NCI-H510A treated with DMSO at 0.1 percent for 48 hours (cell line): Measurements from ENCODE around the gene EXT2.

ENCODE experiments used
- DNase-seq: peaks from one replicate; lab custom pipeline; 2025; lab: John Stamatoyannopoulos, UW

EXT2 gene

GRCh38 chr11:44243086-44243485, 147.6 kb downstream of the EXT2 start:
- no peak for DNase-seq

GRCh38 chr11:44243595-44244343, 148.3 kb downstream of the EXT2 start:
- no peak for DNase-seq

GRCh38 chr11:44244639-44245310, 149.3 kb downstream of the EXT2 start:
- DNase-seq: no peak

- no peak for DNase-seq
Measured at GRCh38 chr11:44246726-44247125, 151.2 kb downstream of the EXT2 start.

- no peak for DNase-seq
Measured at GRCh38 chr11:44247508-44247907, 152.0 kb downstream of the EXT2 start.

- no peak for DNase-seq
Measured at GRCh38 chr11:44248109-44248508, 152.6 kb downstream of the EXT2 start.

GRCh38 chr11:44250421-44250820, 154.9 kb downstream of the EXT2 start:
- no peak for DNase-seq

- DNase-seq: no peak
Measured at GRCh38 chr11:44252999-44253602, 157.6 kb downstream of the EXT2 start.

GRCh38 chr11:44255406-44256071, 160.1 kb downstream of the EXT2 start:
- no peak for DNase-seq

GRCh38 chr11:44256673-44257291, 161.3 kb downstream of the EXT2 start:
- no peak for DNase-seq

GRCh38 chr11:44257338-44258189, 162.1 kb downstream of the EXT2 start:
- no peak for DNase-seq

GRCh38 chr11:44258190-44258489, 162.7 kb downstream of the EXT2 start:
- no peak for DNase-seq

GRCh38 chr11:44258839-44259420, 163.5 kb downstream of the EXT2 start:
- DNase-seq: no peak

GRCh38 chr11:44260081-44260480, 164.6 kb downstream of the EXT2 start:
- DNase-seq: no peak

- DNase-seq: no peak
Measured at GRCh38 chr11:44261800-44262591, 166.5 kb downstream of the EXT2 start.

GRCh38 chr11:44263738-44264437, 168.4 kb downstream of the EXT2 start:
- DNase-seq: no peak

- no peak for DNase-seq
Measured at GRCh38 chr11:44264438-44264749, 168.9 kb downstream of the EXT2 start.

- no peak for DNase-seq
Measured at GRCh38 chr11:44264761-44265160, 169.3 kb downstream of the EXT2 start.

- no peak for DNase-seq
Measured at GRCh38 chr11:44266056-44266780, 170.7 kb downstream of the EXT2 start.
